Mammary epithelial cell (primary cell): ENCODE results near the gene STAB2.

Experiments
- EZH2 ChIP-seq: IDR thresholded peaks from 2 replicates; pipeline ENCODE4 v1.6.1; 2012; ENCODE audit warnings: low read length, inconsistent platforms, borderline replicate concordance
- TF ChIP-seq, protein P1 (sequence below), 2 donors: IDR thresholded peaks in 1 of 2; conservative IDR thresholded peaks in 1 of 2; 2 replicates each; pipeline ENCODE4 v1.5.1; 2011 to 2012; ENCODE audit warnings: inconsistent platforms in 2 of 2, low read length in 2 of 2, mild to moderate bottlenecking in 2 of 2, control low read depth in 1 of 2, low read depth in 1 of 2; ENCODE audit not compliant: insufficient read depth in 1 of 2; ENCODE audit errors: extremely low read depth in 1 of 2

DNA sequence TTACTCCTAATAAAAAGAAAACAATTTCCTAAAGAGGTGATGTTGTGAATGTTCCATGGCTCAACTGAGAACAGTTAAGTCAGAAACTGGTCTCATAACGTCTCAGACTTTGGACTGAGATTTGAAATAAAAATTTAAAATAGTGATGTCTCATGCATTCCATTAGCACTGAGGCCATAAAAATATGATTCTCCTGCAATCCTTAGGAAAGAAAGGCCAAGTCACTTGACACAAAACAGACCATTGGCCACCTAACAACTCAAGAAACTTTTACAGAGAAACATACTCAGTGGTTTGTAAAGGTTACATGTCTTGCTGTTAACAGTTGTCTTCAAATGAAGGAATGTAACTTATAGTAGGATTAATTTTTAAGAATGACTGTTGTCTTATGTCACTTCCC is 58.1 kb downstream of the STAB2 start:
- TF ChIP-seq, protein P1, sequence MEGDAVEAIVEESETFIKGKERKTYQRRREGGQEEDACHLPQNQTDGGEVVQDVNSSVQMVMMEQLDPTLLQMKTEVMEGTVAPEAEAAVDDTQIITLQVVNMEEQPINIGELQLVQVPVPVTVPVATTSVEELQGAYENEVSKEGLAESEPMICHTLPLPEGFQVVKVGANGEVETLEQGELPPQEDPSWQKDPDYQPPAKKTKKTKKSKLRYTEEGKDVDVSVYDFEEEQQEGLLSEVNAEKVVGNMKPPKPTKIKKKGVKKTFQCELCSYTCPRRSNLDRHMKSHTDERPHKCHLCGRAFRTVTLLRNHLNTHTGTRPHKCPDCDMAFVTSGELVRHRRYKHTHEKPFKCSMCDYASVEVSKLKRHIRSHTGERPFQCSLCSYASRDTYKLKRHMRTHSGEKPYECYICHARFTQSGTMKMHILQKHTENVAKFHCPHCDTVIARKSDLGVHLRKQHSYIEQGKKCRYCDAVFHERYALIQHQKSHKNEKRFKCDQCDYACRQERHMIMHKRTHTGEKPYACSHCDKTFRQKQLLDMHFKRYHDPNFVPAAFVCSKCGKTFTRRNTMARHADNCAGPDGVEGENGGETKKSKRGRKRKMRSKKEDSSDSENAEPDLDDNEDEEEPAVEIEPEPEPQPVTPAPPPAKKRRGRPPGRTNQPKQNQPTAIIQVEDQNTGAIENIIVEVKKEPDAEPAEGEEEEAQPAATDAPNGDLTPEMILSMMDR (conservative IDR thresholded peaks at IDR 0.05 in 1 of 2, IDR thresholded peaks at IDR 0.05 in 1 of 2; ENCODE audit: extremely low read depth in 1 of 2, insufficient read depth in 1 of 2, low read depth in 1 of 2, low read length in 2 of 2), result no peak
- no peak for TF ChIP-seq EZH2
